Panc1 (cell line): ENCODE measurements around the gene TSPAN4. TPM values are rescaled to one million over a fixed set of nuclear protein-coding genes. Genes with fewer than 3 reads are reported as not detected.

Source experiments
- ATAC-seq: fragments of 200-7000 bp; cut with Tn5 transposase; 2 replicates; pipeline ENCODE4 v1.9.1; 2020; ENCODE audit warnings: mild to moderate bottlenecking, moderate library complexity
- BruUV-seq: library from RNA; stranded (reverse); fragments of 400-500 nt; replicated peaks from 2 replicates; lab custom pipeline; 2021; lab: Mats Ljungman, UMichigan
- CTCF ChIA-PET: fragments of 300-600 bp; sonication (Branson Sonifier 250); formaldehyde crosslinking; loops from one replicate; lab custom pipeline; 2022; ENCODE audit warnings: antibody characterized with exemption; lab: Charles Lee
- POLR2A ChIA-PET: fragments of 300-600 bp; sonication (Branson Sonifier 250); formaldehyde crosslinking; loops from one replicate; lab custom pipeline; 2022; ENCODE audit warnings: antibody characterized with exemption; lab: Charles Lee
- DNase-seq: peaks from one replicate; pipeline ENCODE4 v3.0.0-alpha.2; 2010; ENCODE audit warnings: low read depth, low spot score
- H3K27ac ChIP-seq: 2 replicates; pipeline ENCODE4 v1.5.1; 2011; ENCODE audit warnings: mild to moderate bottlenecking, low read length, inconsistent platforms
- H3K27me3 ChIP-seq: fragments of 200-500 bp; sonication (Bioruptor generic); 2 replicates; pipeline ENCODE4 v1.6.0; 2014; ENCODE audit warnings: low read length, inconsistent platforms; ENCODE audit not compliant: control insufficient read depth, insufficient read depth
- H3K36me3 ChIP-seq: fragments of 200-500 bp; sonication (Bioruptor generic); 2 replicates; pipeline ENCODE4 v1.5.1; 2014; ENCODE audit warnings: inconsistent platforms, mild to moderate bottlenecking, low read length, moderate library complexity; ENCODE audit not compliant: control insufficient read depth, insufficient read depth
- H3K4me1 ChIP-seq: 2 replicates; pipeline ENCODE4 v1.5.1; 2011; ENCODE audit warnings: inconsistent platforms, mild to moderate bottlenecking, low read length, moderate library complexity; ENCODE audit not compliant: control insufficient read depth, insufficient read depth
- H3K4me3 ChIP-seq, 2 experiments: 2 replicates each; pipeline ENCODE4 v1.5.1; 2011 to 2012; ENCODE audit warnings: low read depth in 2 of 2, low read length in 2 of 2, mild to moderate bottlenecking in 2 of 2, inconsistent platforms in 1 of 2, moderate library complexity in 1 of 2
- H3K9me3 ChIP-seq: fragments of 200-500 bp; sonication (Bioruptor generic); 2 replicates; pipeline ENCODE4 v1.5.1; 2014; ENCODE audit warnings: low read depth, mild to moderate bottlenecking, inconsistent platforms, low read length, moderate library complexity; ENCODE audit not compliant: control insufficient read depth, insufficient read depth
- CTCF ChIP-seq: fragments of 450-650 bp; IDR thresholded peaks from 2 replicates; pipeline ENCODE4 v1.5.1; 2017; ENCODE audit warnings: mild to moderate bottlenecking
- POLR2AphosphoS5 ChIP-seq: IDR thresholded peaks from 2 replicates; pipeline ENCODE4 v1.6.1; 2012; ENCODE audit warnings: mild to moderate bottlenecking, low read depth, low read length, moderate library complexity
- REST ChIP-seq, 2 experiments: IDR thresholded peaks; 2 replicates each; pipeline ENCODE4 v1.6.1; 2011 to 2012; ENCODE audit warnings: low read depth in 2 of 2, control low read depth in 1 of 2, low read length in 1 of 2, mild to moderate bottlenecking in 1 of 2, moderate library complexity in 1 of 2; ENCODE audit not compliant: insufficient read depth in 1 of 2
- SIN3A ChIP-seq: IDR thresholded peaks from 2 replicates; pipeline ENCODE4 v1.6.1; 2012; ENCODE audit warnings: low read depth, mild to moderate bottlenecking, low read length, moderate library complexity, borderline replicate concordance; ENCODE audit not compliant: insufficient read depth
- TCF7L2 ChIP-seq: IDR thresholded peaks from 2 replicates; pipeline ENCODE4 v1.6.1; 2011; ENCODE audit warnings: mild to moderate bottlenecking, low read depth, low read length, inconsistent platforms
- in situ Hi-C: cut with HindIII; loops from 2 replicates; pipeline ENCODE4 v1.10.0; 2016; ENCODE audit warnings: low sequenced_read_pairs, low pct_unique_long_range_greater_than_20kb
- intact Hi-C: fragments of 100-400 bp; cut with micrococcal nuclease; formaldehyde crosslinking; loops from one replicate; pipeline ENCODE4 v1.10.0; 2022; ENCODE audit not compliant: unreplicated experiment
- total RNA-seq: library from RNA; stranded (reverse); gene quantifications from one replicate; pipeline ENCODE4 v1.2.1, GENCODE V29; 2021; ENCODE audit not compliant: unreplicated experiment

TSPAN4 gene
- total RNA-seq, 1 experiment from 2014 or later, result 187 TPM

DNA sequence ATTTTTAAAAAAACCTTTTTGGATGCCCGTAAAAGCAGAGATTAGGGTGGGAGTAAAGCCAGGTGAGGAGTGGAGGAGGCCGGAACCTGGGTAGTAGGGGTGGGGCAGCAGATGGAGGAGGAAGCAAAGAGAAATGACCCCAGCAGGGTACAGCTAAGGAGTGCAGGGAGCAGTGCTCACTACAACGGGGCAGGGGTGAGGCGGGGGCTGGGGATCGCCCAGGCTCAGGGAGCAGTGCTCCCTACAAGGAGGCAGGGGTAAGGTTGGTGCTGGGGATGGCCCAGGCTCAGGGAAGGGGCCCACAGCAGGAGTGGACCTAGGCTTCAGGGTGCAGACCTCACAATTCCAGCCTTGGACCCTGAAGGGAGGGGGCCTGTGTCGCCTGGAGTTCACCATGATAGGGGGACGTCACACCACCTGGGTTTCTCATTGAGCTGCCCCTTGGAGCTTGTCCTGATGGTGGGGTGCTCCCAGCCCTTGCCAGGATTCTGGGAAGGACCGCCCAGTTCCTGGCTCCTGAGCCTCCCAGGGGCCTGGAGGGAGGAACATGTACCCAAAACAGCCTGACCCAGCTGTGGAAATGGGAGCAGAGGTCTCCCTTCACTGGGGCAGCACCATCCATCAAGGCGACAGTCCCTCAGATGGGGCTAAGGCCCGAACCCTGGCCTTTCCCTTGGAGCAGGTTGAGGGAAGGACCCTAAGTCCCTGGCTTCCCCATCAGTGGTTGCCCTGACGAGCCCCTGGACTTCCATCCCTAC, 26.8 kb upstream of the TSPAN4 start:
- Histone ChIP-seq H3K27me3 (no peaks in the 10 kb centered on the region), H3K4me1 (peaks cover 43% of the 10 kb centered on the region), H3K36me3 (peaks cover 21% of the 10 kb centered on the region), H3K27ac (no peak overlapping the region), H3K9me3 (no peaks in the 10 kb centered on the region), H3K4me3 (no peak overlapping the region)
- DNase-seq, result no peak
- POLR2A ChIA-PET, result interaction anchor here (1.9 kb wide), 1 partner anchor 15 kb away, joined by 8 read pairs; no protein-coding TSS in a partner anchor
- no peak for ATAC-seq
- 0 out of 2 replicates have a peak, but pooled peaks have one; percentile 54 for TF ChIP-seq SIN3A
- TF ChIP-seq POLR2AphosphoS5, result peak; percentile 40
- no peak for TF ChIP-seq TCF7L2
- no peak for TF ChIP-seq CTCF
- no peak for TF ChIP-seq REST (IDR thresholded peaks at IDR 0.05; ENCODE audit: insufficient read depth in 1 of 2, low read depth in 2 of 2, low read length in 1 of 2)
- CTCF ChIA-PET, result no interaction called here
- no TSS peak for BruUV-seq
- intact Hi-C loops, result no loop called here
- in situ Hi-C loops, result no loop called here

- BruUV-seq, result no TSS peak
- ChIA-PET CTCF (no interaction called here), POLR2A (interaction anchor here (1.9 kb wide), 1 partner anchor 14 kb away, joined by 8 read pairs; no protein-coding TSS in a partner anchor)
- H3K4me3 ChIP-seq, result no peak overlapping the region
- DNase-seq (no peak), ATAC-seq (peak; percentile 17)
- peaks cover 18% of the 10 kb centered on the region for H3K36me3 ChIP-seq
- H3K4me1 ChIP-seq, result peaks cover 45% of the 10 kb centered on the region
- H3K27me3 ChIP-seq, result no peaks in the 10 kb centered on the region
- intact Hi-C loops, result no loop called here
- in situ Hi-C loops, result no loop called here
- no peaks in the 10 kb centered on the region for H3K9me3 ChIP-seq
- H3K27ac ChIP-seq, result no peak overlapping the region
- TF ChIP-seq TCF7L2 (no peak), CTCF (no peak), REST (IDR thresholded peaks at IDR 0.05; ENCODE audit: insufficient read depth in 1 of 2, low read depth in 2 of 2, low read length in 1 of 2) (no peak), POLR2AphosphoS5 (no peak; the same call in 1 of the 2 replicates), SIN3A (no peak)
Observed at GRCh38 chr11:816433-816779, 26.2 kb upstream of the TSPAN4 start.
